GM10248 (cell line): Measurements from ENCODE around the gene FAM180B.

Experiments
- CTCF ChIA-PET: fragments of 300-600 bp; sonication (Branson Sonifier 250); formaldehyde crosslinking; extraction: SDS; loops from one replicate; lab custom pipeline; 2021; ENCODE audit warnings: antibody characterized with exemption; lab: Yijun Ruan, JAX
- POLR2A ChIA-PET: fragments of 350-650 bp; sonication (Branson Sonifier 250); formaldehyde crosslinking; extraction: SDS; loops from one replicate; lab custom pipeline; 2020; ENCODE audit warnings: antibody characterized with exemption; lab: Yijun Ruan, JAX
- DNase-seq: peaks from one replicate; pipeline ENCODE4 v3.0.0; 2012; ENCODE audit errors: extremely low spot score
- TF ChIP-seq, protein P1 (sequence below): IDR thresholded peaks from 2 replicates; pipeline ENCODE4 v1.5.1; 2012; ENCODE audit warnings: mild to moderate bottlenecking, low read depth; ENCODE audit errors: extremely low read depth, missing control alignments, control extremely low read depth

The FAM180B gene, protein sequence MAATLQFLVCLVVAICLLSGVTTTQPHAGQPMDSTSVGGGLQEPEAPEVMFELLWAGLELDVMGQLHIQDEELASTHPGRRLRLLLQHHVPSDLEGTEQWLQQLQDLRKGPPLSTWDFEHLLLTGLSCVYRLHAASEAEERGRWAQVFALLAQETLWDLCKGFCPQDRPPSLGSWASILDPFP

DNA sequence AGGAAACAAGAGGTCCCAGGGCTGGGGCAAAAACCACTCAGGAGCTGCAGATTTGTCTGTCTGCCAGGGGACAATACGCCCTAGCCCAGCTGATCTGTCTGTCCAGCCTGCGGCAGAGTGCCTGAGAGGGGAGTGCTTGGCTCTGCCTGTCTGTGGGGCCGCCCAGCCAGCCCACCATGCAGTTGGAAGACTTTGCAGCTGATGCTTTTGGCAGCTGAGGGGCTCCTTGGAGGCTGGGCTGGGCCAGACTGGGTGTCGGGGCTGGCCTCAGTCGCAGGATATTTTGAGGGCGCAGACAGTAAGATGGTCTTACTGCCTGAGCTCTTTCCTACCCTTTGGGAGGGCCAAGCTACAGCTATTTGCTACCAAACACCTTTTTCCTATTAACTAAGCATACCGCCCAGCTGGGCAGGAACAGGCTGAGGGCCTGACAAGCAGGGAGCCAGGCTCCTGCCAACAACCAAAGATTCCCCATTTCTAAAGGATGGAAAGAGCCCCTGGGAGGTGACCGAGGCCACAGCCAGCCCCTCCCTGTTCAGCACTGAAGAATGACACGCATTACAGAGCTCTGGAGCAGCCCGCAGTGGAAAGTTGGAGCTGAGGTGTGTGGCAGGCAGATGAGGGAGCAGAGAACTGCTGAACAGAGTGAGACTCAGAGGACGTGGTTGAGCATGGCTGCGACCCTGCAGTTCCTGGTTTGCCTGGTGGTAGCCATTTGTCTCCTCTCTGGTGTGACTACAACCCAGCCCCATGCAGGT, at the start of gene FAM180B:
FAM180B (plus strand) TSS at position 581 of the 758 bp plus-strand sequence; CDS start at position 672, 91 bp downstream.
- ChIA-PET CTCF (interaction anchor here (0.9 to 2.0 kb wide), 4 partner anchors 9 to 33 kb away, joined by 3 to 8 read pairs (median 4); no protein-coding TSS in a partner anchor), POLR2A (no interaction called here)
- TF ChIP-seq, protein P1, sequence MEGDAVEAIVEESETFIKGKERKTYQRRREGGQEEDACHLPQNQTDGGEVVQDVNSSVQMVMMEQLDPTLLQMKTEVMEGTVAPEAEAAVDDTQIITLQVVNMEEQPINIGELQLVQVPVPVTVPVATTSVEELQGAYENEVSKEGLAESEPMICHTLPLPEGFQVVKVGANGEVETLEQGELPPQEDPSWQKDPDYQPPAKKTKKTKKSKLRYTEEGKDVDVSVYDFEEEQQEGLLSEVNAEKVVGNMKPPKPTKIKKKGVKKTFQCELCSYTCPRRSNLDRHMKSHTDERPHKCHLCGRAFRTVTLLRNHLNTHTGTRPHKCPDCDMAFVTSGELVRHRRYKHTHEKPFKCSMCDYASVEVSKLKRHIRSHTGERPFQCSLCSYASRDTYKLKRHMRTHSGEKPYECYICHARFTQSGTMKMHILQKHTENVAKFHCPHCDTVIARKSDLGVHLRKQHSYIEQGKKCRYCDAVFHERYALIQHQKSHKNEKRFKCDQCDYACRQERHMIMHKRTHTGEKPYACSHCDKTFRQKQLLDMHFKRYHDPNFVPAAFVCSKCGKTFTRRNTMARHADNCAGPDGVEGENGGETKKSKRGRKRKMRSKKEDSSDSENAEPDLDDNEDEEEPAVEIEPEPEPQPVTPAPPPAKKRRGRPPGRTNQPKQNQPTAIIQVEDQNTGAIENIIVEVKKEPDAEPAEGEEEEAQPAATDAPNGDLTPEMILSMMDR: no peak
- DNase-seq: no peak

DNA sequence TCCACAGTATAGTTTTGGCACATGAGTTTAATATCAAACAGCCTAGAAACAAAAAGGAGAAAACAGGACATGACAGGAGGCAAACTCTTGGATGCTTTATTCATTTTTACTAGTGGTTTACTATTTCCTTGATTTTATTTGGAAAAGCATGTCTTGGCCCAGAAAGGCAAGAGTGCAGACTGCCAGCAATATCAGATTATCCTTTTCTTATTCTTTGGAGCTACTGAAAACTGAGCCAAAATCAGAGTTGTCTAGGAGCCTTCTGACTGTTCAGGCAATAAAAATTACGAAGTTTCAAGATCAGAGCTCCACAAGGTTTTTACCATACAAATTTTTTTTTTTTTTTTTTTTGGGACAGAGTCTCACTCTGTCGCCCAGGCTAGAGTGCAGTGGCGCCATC, 49.6 kb upstream of the FAM180B start:
- TF ChIP-seq, protein P1: no peak
- ChIA-PET POLR2A (interaction anchor here (0.6 kb wide), 1 partner anchor 185 kb away, joined by 4 read pairs; no protein-coding TSS in a partner anchor), CTCF (interaction anchor here (1.0 to 15.9 kb wide), 6 partner anchors 8 to 25 kb away, joined by 3 to 125 read pairs (median 5); partner anchors contain the start of gene CELF1)
- no peak for DNase-seq

DNA sequence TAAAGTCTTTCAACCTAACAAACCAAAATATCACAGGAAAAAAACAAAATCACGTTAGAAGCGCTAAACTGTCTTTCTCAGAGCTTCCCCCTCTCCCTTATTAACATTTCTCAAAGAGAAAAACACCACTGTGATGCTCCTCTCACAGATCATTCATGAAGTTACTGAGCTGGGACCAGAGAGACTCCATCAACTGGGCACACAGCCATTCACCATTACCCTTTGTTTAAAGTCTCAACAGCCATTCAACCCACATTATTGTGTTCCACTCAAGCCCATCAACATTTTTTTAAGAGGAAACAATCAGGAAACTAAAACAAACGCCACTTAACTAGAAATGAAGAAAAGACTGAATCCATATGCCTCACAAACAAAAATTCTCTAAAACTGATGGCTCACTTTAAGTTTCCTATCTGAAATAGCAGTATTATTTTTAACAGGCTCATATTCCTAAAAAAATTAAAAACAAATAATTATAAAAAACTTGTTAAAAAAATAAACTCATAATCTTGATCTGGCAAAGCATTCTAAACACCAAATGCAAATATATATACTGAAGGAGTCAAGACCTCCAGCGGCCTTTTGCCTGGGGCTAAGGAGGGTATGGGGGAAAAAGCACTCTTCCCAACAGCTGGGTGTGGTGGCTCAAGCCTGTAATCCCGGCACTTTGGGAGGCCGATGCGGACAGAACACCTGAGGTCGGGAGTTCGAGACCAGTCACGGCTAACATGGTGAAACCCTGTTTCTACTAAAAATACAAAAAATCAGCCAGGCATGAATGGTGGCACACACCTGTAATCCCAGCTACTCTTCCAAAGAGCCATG, 47.5 kb upstream of the FAM180B start:
- POLR2A ChIA-PET: interaction anchor here (0.5 kb wide), 1 partner anchor 311 kb away, joined by 4 read pairs; no protein-coding TSS in a partner anchor
- no peak for DNase-seq
- CTCF ChIA-PET: interaction anchor here (0.9 to 15.9 kb wide), 7 partner anchors 13 to 63 kb away, joined by 3 to 125 read pairs (median 5); partner anchors contain the start of gene CELF1
- TF ChIP-seq, protein P1: no peak

DNA sequence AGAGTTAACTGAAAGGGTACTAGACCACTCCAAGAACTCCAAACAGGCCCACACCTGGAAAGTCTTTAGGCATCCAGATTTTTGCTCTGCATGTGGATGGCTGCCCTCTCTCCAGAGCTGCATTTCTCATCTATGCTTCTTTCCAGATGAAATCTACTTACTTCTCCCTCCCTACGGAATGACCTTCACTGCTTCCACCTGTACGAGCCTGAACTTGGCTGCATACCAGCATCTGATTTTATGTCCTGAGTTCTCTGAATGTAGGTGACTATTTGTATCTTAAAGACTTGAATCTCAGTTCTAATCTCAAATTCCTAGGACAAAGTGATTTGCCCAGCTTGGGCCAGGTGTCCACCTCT, 46.8 kb upstream of the FAM180B start:
- ChIA-PET CTCF (interaction anchor here (0.8 to 15.9 kb wide), 7 partner anchors 13 to 29 kb away, joined by 3 to 125 read pairs (median 6); partner anchors contain the start of gene CELF1), POLR2A (no interaction called here)
- DNase-seq: no peak
- TF ChIP-seq, protein P1: no peak

DNA sequence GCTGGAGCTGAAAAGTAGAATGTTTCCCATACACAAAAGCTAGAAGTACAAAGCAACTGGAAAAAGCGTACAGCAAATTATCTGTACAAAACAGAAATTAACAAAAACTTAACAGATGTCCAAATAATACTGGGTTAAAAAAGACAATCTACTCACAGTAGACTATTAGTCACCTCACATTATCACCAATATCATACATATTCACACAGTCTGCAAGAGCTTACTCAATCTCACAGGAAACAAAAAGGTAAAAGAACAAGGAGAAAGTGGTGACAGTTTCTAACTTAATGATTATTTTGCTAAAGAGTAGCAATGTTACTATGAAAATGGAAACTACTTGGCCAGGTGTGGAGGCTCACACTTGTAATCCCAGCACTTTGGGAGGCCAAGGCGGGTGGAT, 45.4 kb upstream of the FAM180B start:
- DNase-seq: no peak
- CTCF ChIA-PET: interaction anchor here (1.2 to 15.9 kb wide), 5 partner anchors 11 to 26 kb away, joined by 3 to 125 read pairs (median 8); partner anchors contain the start of gene CELF1
- TF ChIP-seq, protein P1: no peak
- POLR2A ChIA-PET: interaction anchor here (0.6 kb wide), 1 partner anchor 200 kb away, joined by 3 read pairs; no protein-coding TSS in a partner anchor
